Astrocyte (in vitro differentiated cells and primary cell): Measurements from ENCODE around the gene TSNAX. TPM values are rescaled to one million over a fixed set of nuclear protein-coding genes. Genes with fewer than 3 reads are reported as not detected.

Experiments
- DNase-seq: peaks from one replicate; pipeline ENCODE4 v3.0.0-alpha.2; 2010; ENCODE audit warnings: low read depth
- FAIRE-seq: peaks from 2 replicates; lab custom pipeline; 2011; peaks lifted over from hg19 to GRCh38; lab: Jason Lieb, UNC
- H2AFZ ChIP-seq: 2 replicates; pipeline ENCODE4 v1.6.0; 2012; ENCODE audit warnings: low read depth, low read length, inconsistent platforms
- H3K27ac ChIP-seq: 2 replicates; pipeline ENCODE4 v1.5.1; 2011; ENCODE audit warnings: low read depth, low read length, inconsistent platforms
- H3K27me3 ChIP-seq: 2 replicates; pipeline ENCODE4 v1.6.0; 2011; ENCODE audit warnings: low read length, inconsistent platforms; ENCODE audit not compliant: insufficient read depth
- H3K36me3 ChIP-seq: 2 replicates; pipeline ENCODE4 v1.5.1; 2011; ENCODE audit warnings: low read length, inconsistent platforms; ENCODE audit not compliant: insufficient read depth
- H3K4me1 ChIP-seq: 2 replicates; pipeline ENCODE4 v1.5.1; 2011; ENCODE audit warnings: low read length, inconsistent platforms; ENCODE audit not compliant: insufficient read depth
- H3K4me2 ChIP-seq: 2 replicates; pipeline ENCODE4 v1.6.0; 2012; ENCODE audit warnings: low read length, inconsistent platforms
- H3K4me3 ChIP-seq: 2 replicates; pipeline ENCODE4 v1.5.1; 2011; ENCODE audit warnings: low read depth, mild to moderate bottlenecking, low read length, inconsistent platforms; ENCODE audit not compliant: insufficient read depth
- H3K79me2 ChIP-seq: 2 replicates; pipeline ENCODE4 v1.6.0; 2012; ENCODE audit warnings: mild to moderate bottlenecking, low read length, inconsistent platforms; ENCODE audit not compliant: insufficient read depth
- H3K9ac ChIP-seq: 2 replicates; pipeline ENCODE4 v1.6.0; 2012; ENCODE audit warnings: mild to moderate bottlenecking, low read length, inconsistent platforms
- H3K9me3 ChIP-seq: 2 replicates; pipeline ENCODE4 v1.5.1; 2012; ENCODE audit warnings: low read depth, mild to moderate bottlenecking, low read length, inconsistent platforms; ENCODE audit not compliant: insufficient read depth
- H4K20me1 ChIP-seq: 2 replicates; pipeline ENCODE4 v1.6.0; 2012; ENCODE audit warnings: low read length, inconsistent platforms; ENCODE audit not compliant: insufficient read depth
- H3K27ac Mint-ChIP-seq: one replicate; pipeline ENCODE4 v1.8.0; 2021; ENCODE audit warnings: mild to moderate bottlenecking, mixed read lengths; ENCODE audit not compliant: unreplicated experiment
- H3K27me3 Mint-ChIP-seq: one replicate; pipeline ENCODE4 v1.8.0; 2021; ENCODE audit warnings: low read depth, mixed read lengths; ENCODE audit not compliant: unreplicated experiment
- H3K36me3 Mint-ChIP-seq: one replicate; pipeline ENCODE4 v1.8.0; 2021; ENCODE audit warnings: low read depth, mixed read lengths; ENCODE audit not compliant: unreplicated experiment
- H3K4me1 Mint-ChIP-seq: one replicate; pipeline ENCODE4 v1.8.0; 2021; ENCODE audit warnings: low read depth, mixed read lengths; ENCODE audit not compliant: unreplicated experiment
- H3K4me3 Mint-ChIP-seq: one replicate; pipeline ENCODE4 v1.8.0; 2021; ENCODE audit warnings: mild to moderate bottlenecking, moderate library complexity, mixed read lengths; ENCODE audit not compliant: unreplicated experiment
- H3K9me3 Mint-ChIP-seq: one replicate; pipeline ENCODE4 v1.8.0; 2021; ENCODE audit warnings: mild to moderate bottlenecking, mixed read lengths; ENCODE audit not compliant: unreplicated experiment
- CTCF ChIP-seq: IDR thresholded peaks from 2 replicates; pipeline ENCODE4 v1.5.1; 2011; ENCODE audit warnings: low read depth, mild to moderate bottlenecking, inconsistent platforms, low read length, moderate library complexity; ENCODE audit not compliant: insufficient read depth
- EZH2 ChIP-seq: IDR thresholded peaks from 2 replicates; pipeline ENCODE4 v1.6.1; 2012; ENCODE audit warnings: mild to moderate bottlenecking, low read length, inconsistent platforms; ENCODE audit not compliant: insufficient read depth
- total RNA-seq: library from RNA; stranded (reverse); gene quantifications from 2 replicates; pipeline ENCODE4 v1.2.1, GENCODE V29; 2021

The TSNAX gene
- total RNA-seq, 1 donor from 2014 or later, result 43.5 TPM

GRCh38 chr1:231512147-231512698, 16.2 kb upstream of the TSNAX start:
- no peak overlapping the region for H3K4me2 ChIP-seq
- no peaks in the 10 kb centered on the region for H3K4me1 ChIP-seq
- H3K36me3 ChIP-seq, result no peaks in the 10 kb centered on the region
- Mint-ChIP-seq H3K4me1 (peaks cover 26% of the 10 kb centered on the region), H3K27me3 (no peaks in the 10 kb centered on the region), H3K36me3 (no peaks in the 10 kb centered on the region), H3K9me3 (no peaks in the 10 kb centered on the region), H3K4me3 (no peak overlapping the region), H3K27ac (peak overlapping the region; percentile 8)
- no peaks in the 10 kb centered on the region for H3K27me3 ChIP-seq
- FAIRE-seq, result peak; percentile 26
- TF ChIP-seq CTCF (no peak), EZH2 (no peak)
- no peak overlapping the region for H3K27ac ChIP-seq
- H3K4me3 ChIP-seq, result no peak overlapping the region
- no peaks in the 10 kb centered on the region for H3K9me3 ChIP-seq
- no peak overlapping the region for H2AFZ ChIP-seq
- H3K9ac ChIP-seq, result no peak overlapping the region
- peak; percentile 89 for DNase-seq
- H3K79me2 ChIP-seq, result no peaks in the 10 kb centered on the region
- no peaks in the 10 kb centered on the region for H4K20me1 ChIP-seq

- FAIRE-seq, result no peak
- Mint-ChIP-seq H3K27me3 (no peaks in the 10 kb centered on the region), H3K9me3 (no peaks in the 10 kb centered on the region), H3K36me3 (no peaks in the 10 kb centered on the region), H3K4me3 (no peak overlapping the region), H3K4me1 (peaks cover 25% of the 10 kb centered on the region), H3K27ac (no peak overlapping the region)
- Histone ChIP-seq H3K9ac (no peak overlapping the region), H3K79me2 (no peaks in the 10 kb centered on the region), H3K27me3 (no peaks in the 10 kb centered on the region), H3K4me2 (no peak overlapping the region), H3K9me3 (no peaks in the 10 kb centered on the region), H3K27ac (no peak overlapping the region), H3K4me3 (no peak overlapping the region), H3K36me3 (no peaks in the 10 kb centered on the region), H2AFZ (no peak overlapping the region), H3K4me1 (no peaks in the 10 kb centered on the region), H4K20me1 (no peaks in the 10 kb centered on the region)
- DNase-seq, result no peak
- TF ChIP-seq CTCF (no peak), EZH2 (no peak)
Observed at GRCh38 chr1:231515748-231516147, 12.7 kb upstream of the TSNAX start.

GRCh38 chr1:231517076-231517475, 11.4 kb upstream of the TSNAX start:
- H3K27me3 ChIP-seq, result no peaks in the 10 kb centered on the region

More at GRCh38 chr1:231517076-231517475, 11.4 kb upstream of the TSNAX start:
- no peak overlapping the region for H3K27ac Mint-ChIP-seq
- FAIRE-seq (no peak), DNase-seq (peak; percentile 34)
- peaks cover 24% of the 10 kb centered on the region for H3K4me1 Mint-ChIP-seq
- H3K4me3 Mint-ChIP-seq, result no peak overlapping the region
- no peak overlapping the region for H2AFZ ChIP-seq
- no peaks in the 10 kb centered on the region for H3K9me3 Mint-ChIP-seq
- no peak overlapping the region for H3K9ac ChIP-seq
- no peaks in the 10 kb centered on the region for H3K36me3 Mint-ChIP-seq
- no peak overlapping the region for H3K4me3 ChIP-seq
- H4K20me1 ChIP-seq, result no peaks in the 10 kb centered on the region
- no peaks in the 10 kb centered on the region for H3K27me3 Mint-ChIP-seq
- no peaks in the 10 kb centered on the region for H3K79me2 ChIP-seq
- no peaks in the 10 kb centered on the region for H3K36me3 ChIP-seq
- no peaks in the 10 kb centered on the region for H3K9me3 ChIP-seq
- no peak overlapping the region for H3K27ac ChIP-seq
- no peaks in the 10 kb centered on the region for H3K4me1 ChIP-seq
- H3K4me2 ChIP-seq, result no peak overlapping the region
- TF ChIP-seq EZH2 (no peak), CTCF (no peak)
